PFSK-1 (cell line): ENCODE data around the gene ZNF618.

Source experiments
- FOXP2 ChIP-seq: optimal IDR thresholded peaks from 2 replicates; pipeline ENCODE3; 2011; ENCODE audit warnings: borderline replicate concordance, control low read depth, inconsistent platforms; ENCODE audit not compliant: insufficient read depth; ENCODE audit errors: extremely low read length, extremely low read depth
- POLR2AphosphoS5 ChIP-seq: IDR thresholded peaks from 2 replicates; pipeline ENCODE4 v1.6.1; 2012; ENCODE audit warnings: low read depth, mild to moderate bottlenecking, control low read depth, low read length, moderate library complexity
- REST ChIP-seq, 2 experiments: IDR thresholded peaks; 2 replicates each; pipeline versions ENCODE4 v1.6.1 to v1.8.0; 2011 to 2012; ENCODE audit warnings: low read depth in 2 of 2, low read length in 2 of 2, control low read depth in 1 of 2, inconsistent platforms in 1 of 2, mild to moderate bottlenecking in 1 of 2, moderate library complexity in 1 of 2; ENCODE audit not compliant: insufficient read depth in 1 of 2
- SIN3A ChIP-seq: IDR thresholded peaks from 2 replicates; pipeline ENCODE4 v1.6.1; 2012; ENCODE audit warnings: mild to moderate bottlenecking, low read length, moderate library complexity, borderline replicate concordance; ENCODE audit not compliant: insufficient read depth
- TAF1 ChIP-seq: IDR thresholded peaks from 2 replicates; pipeline ENCODE4 v1.6.1; 2012; ENCODE audit warnings: low read length, control low read depth, borderline replicate concordance; ENCODE audit not compliant: insufficient read depth

ZNF618 gene

GRCh38 chr9:113992276-113992951, 116.3 kb downstream of the ZNF618 start:
- TF ChIP-seq FOXP2, result no peak
- TF ChIP-seq SIN3A, result no peak

- no peak for TF ChIP-seq FOXP2
- no peak for TF ChIP-seq POLR2AphosphoS5
- no peak for TF ChIP-seq SIN3A
- no peak for TF ChIP-seq REST (IDR thresholded peaks at IDR 0.05; ENCODE audit: insufficient read depth in 1 of 2, low read depth in 2 of 2, low read length in 2 of 2)
- no peak for TF ChIP-seq TAF1
These were observed 116.9 kb downstream of the ZNF618 start for GRCh38 chr9:113992994-113993393.

GRCh38 chr9:113993838-113994540, 117.9 kb downstream of the ZNF618 start:
- no peak for TF ChIP-seq POLR2AphosphoS5
- TF ChIP-seq FOXP2, result no peak
- no peak for TF ChIP-seq SIN3A
- no peak for TF ChIP-seq REST (IDR thresholded peaks at IDR 0.05; ENCODE audit: insufficient read depth in 1 of 2, low read depth in 2 of 2, low read length in 2 of 2)
- TF ChIP-seq TAF1, result no peak

- TF ChIP-seq REST (IDR thresholded peaks at IDR 0.05; ENCODE audit: insufficient read depth in 1 of 2, low read depth in 2 of 2, low read length in 2 of 2) (no peak), TAF1 (no peak), POLR2AphosphoS5 (no peak), FOXP2 (no peak), SIN3A (no peak)
These were observed 119.3 kb downstream of the ZNF618 start for GRCh38 chr9:113995401-113995800.

GRCh38 chr9:113995963-113996362, 119.9 kb downstream of the ZNF618 start:
- no peak for TF ChIP-seq TAF1
- no peak for TF ChIP-seq SIN3A
- no peak for TF ChIP-seq FOXP2
- no peak for TF ChIP-seq POLR2AphosphoS5
- TF ChIP-seq REST (IDR thresholded peaks at IDR 0.05; ENCODE audit: insufficient read depth in 1 of 2, low read depth in 2 of 2, low read length in 2 of 2), result no peak
